Head of caudate nucleus (tissue), 42 donors: ENCODE results near the gene CPN1.
"Not testable (repeated sequence)": the region's sequence is repeated elsewhere in the genome, so short reads cannot be mapped to it uniquely, and the experiment has no call there.

ENCODE experiments used
- DNase-seq, 42 donors: peaks; one replicate each; pipeline versions ENCODE4 v3.0.0 to v3.0.0-alpha.2; 2020 to 2021; ENCODE audit warnings: mixed read lengths in 7 of 42
- intact Hi-C: fragments of 100-400 bp; cut with DNase I; formaldehyde crosslinking; loops from one replicate; pipeline ENCODE4 v1.15.0; 2022

The CPN1 gene

DNA sequence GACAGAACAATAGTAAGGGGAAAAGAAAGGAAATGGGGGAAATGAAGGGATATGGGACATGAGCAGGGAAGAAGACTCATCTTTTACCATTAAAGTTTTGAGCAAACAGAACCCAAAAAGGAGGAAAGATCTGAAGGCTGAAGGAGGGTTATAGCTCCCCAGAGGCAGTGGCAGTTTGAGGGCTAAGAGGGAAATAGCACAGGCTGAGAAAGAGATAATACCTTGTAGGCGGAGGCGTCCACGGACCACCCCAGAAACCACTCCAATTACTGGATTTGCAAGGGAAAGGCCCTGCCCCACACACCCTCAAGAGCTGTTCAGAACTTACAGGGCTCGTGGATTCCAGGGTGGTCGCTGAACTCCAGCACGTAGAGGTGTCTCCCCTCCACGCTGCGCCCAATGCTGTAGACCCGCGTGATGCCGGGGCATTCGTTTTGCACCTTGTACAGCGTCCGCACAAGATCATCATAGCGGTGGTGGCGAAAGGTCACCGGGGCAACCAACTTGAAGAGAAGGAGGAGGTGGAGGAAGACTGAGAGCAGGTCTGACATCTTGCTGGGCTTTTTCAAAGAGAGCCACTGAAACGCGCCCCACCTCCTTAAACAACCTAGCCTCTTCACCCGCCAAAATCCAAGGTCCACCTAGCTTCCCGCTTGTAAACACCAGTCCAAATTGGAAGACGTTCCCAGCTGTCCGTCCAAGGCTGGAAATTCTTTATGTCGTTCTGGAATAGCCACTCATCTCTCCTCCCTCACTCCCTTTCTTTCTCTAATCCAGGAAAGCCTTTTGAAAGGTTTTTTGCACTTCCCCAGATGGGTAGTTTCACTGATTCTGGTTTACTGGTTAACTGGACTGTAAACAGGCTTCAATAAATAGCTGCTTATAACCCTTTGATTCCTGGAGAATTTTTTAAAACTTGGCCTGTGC lies at the start of gene CPN1:
Gene CPN1, minus strand, starts transcription at position 795 of the 927 bp plus-strand sequence. Its CDS starts 244 bp downstream, at position 551.
- no peak for DNase-seq
- intact Hi-C loops = no loop called here

DNA sequence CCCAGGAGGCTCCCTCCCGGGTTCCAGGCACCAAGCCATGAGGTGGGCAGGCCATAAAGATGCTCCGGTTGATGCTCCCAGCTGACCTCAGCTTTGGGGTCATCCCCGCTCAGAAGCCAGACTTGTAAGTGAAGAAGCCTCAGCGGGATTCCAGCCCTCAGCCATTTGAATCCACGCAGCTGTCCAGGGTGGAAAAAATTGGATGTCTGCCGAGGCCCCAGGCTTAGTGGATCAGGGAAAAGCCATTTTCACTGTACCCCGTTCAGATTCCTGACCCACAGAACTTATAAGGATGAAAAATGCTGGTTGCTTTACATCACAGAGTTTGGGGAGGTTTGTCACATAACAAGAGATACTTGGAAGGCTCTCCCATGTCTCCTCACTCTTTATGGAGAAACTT lies 49.2 kb upstream of the CPN1 start:
- intact Hi-C loops = no loop called here
- DNase-seq = no peak

DNA sequence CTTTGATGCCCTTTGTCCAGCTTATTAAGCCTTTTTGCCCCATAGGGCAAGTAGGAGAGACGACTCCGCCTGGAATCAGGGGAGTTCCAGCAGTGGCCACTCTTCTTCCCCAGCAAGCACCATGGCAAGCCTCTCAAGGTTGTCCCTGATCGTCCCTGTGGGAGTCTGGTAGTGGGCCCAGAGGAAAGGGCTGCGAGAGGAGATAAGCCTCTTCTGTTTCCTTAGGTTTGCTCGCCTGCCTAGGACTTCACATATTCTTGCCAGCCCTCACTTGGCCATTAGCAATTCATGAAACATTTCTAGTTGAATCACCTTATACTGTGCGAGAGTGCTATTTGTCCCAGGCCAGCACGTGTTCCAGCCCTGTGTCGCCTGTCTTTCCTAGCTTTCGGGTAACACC lies 47.8 kb upstream of the CPN1 start:
- DNase-seq = no peak
- intact Hi-C loops = no loop called here

DNA sequence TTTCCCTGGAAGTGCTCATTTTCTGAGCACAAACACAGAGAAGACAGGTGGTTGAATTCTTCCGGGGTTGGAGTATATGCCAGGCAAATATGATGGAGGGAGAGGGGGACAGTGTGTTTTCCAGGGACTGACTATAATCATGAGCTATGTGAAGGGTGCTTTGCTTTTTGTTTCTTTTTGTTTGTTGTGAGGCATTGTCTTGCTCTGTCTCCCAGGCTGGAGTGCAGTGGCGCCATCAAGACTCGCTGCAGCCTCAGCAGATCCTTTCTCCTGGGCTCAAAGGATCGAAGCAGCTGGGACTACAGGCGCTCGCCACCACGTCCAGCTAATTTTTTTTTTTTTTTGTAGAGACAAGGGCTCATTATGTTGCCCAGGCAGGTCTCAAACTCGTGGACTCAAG lies 47.3 kb upstream of the CPN1 start:
- no peak for DNase-seq
- intact Hi-C loops = no loop called here

DNA sequence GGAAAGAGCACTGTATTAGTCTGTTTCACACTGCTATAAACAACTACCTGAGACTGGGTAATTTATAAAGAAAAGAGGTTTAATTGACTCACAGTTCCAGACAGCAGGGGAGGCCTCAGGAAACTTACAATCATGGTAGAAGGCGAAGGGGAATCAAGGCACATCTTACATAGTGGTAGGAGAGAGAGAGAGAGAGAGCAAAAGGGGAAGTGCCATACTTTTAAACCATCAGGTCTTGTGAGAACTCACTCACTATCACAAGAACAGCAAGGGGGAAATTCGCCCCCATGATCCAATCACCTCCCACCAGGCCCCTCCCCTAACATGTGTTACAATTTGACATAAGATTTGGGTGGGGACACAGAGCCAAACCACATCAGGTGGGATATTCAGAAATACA lies 43.7 kb upstream of the CPN1 start:
- DNase-seq, intact Hi-C loops: not testable (repeated sequence)

DNA sequence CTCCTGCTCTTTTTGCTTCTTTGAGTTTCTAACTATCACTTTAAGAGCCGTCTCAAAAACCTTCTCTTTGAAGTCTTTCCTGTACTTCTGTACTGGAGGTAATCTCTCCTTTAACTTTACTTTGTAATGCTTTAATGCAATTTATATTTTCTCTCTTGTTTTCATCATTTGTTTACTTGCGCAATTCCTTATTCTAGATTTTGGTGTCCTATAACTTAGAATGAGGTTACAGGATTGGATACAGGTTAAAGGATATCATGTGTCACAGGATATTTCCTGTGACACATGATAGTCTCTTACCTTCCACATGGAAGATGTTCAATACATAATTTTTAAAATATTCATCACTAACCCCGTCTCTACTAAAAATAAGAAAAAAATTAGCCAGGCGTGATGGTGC lies 42.4 kb upstream of the CPN1 start:
- no peak for DNase-seq
- intact Hi-C loops = no loop called here

DNA sequence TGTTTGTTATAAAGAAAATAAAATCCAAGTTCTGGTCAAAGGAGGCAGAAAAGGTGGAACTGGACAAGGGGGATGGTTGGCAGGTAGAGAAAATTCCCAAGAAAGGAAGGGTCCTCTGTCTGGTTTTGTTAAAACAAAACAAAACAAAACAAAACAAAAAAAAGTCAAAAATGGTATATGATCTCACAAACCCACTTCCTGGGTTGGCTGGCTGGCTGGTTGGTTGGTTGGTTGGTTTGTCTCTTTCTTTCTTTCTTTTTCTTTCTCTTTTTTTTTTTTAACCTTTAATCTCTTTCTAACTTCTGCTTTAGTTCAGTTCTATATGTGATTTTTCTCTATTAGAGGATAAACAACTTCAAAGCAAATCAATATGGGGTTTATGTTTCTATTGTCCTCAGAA lies 41.1 kb upstream of the CPN1 start:
- intact Hi-C loops = no loop called here
- no peak for DNase-seq

DNA sequence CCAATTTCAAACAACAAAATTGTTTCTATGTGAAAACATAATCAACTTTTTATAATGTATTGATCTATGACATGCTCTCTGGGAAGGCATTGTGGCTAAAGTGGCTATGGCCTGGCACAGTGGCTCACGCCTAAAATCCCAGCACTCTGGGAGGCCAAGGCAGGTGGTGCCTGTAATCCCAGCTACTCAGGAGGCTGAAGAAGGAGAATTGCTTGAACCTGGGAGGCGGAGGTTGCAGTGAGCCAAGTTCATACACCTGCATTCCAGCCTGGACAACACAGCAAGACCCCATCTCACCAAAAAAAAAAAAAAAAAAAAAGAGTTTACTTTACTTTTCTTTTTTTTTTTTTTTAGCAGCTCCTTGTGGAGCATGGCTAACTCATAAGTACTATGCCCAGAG lies 38.9 kb upstream of the CPN1 start:
- intact Hi-C loops = no loop called here
- no peak for DNase-seq

DNA sequence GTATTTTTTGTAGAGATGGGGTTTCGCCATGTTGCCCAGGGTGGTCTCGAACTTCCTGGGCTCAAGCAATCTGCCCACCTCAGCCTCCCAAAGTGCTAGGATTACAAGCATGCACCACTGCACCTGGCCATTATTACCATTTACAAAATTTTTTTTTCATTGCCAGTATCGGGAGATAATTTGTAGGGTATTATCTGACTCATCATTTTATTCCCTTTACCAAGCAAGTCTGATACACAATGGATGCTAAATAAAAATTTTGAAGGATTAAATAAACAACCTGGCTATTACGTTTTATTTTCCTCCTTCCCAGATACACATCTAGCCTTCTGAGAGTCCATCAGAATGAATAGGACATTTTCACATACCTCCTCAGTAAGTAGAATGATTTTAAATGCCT lies 38.1 kb upstream of the CPN1 start:
- intact Hi-C loops = no loop called here
- no peak for DNase-seq

DNA sequence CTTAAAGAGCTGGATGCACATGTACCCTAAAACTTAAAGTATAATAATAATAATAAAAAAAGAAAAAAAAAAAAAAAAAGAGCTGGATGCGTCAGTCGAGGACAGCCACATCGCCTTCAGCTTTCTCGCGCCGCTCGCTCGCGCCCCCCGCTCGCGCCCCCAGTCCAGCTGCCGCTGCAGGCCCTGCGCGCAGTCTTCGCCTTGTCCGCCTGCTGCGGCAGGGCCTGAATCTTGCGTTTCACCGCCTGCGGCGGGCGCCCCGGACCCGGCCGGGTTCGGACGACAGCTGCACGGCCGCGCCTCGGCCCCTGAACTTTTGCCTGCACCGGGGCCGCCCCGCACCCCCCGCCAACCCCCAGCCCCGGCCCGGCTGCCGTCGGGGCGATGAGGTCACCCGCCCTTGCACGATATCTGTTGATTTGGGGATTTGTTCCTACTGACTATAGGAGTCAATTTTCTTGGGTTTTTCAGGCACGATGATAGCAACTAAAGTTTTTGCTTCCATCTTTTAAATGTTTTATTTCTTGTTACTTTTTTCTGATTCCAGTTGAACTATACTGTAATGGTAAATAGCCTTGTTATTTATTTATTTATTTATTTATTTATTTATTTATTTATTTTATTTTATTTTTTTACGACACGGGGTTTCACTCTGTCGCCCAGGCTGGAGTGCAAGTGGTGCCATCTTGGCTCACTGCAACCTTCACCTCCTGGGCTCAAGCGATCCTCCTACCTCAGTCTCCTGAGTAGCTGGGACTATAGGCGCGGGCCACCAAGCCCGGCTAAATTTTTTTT lies 33.5 kb upstream of the CPN1 start:
- intact Hi-C loops = no loop called here
- peak in 1 of 42 donors; percentile 8 for DNase-seq

DNA sequence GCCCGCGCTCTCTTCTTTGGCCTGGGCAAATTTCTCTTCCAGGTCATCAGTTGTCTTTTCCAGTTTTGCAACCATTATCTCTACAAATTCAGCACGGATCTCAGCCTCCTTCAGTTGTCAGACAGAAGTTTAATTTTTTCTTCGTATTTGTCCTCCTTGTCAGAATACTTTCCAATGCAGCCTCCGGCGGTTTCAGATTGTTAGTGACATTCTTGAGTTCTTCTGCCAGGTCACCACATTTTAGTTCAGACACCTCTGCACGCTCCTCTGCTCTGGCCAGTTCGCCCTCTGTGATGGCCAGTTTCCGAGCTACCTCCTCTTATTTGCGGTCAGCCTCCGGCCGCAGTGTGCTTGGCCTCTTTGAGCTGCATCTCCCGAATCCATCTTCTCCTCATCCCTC lies 32.8 kb upstream of the CPN1 start:
- no peak for DNase-seq
- intact Hi-C loops = no loop called here

DNA sequence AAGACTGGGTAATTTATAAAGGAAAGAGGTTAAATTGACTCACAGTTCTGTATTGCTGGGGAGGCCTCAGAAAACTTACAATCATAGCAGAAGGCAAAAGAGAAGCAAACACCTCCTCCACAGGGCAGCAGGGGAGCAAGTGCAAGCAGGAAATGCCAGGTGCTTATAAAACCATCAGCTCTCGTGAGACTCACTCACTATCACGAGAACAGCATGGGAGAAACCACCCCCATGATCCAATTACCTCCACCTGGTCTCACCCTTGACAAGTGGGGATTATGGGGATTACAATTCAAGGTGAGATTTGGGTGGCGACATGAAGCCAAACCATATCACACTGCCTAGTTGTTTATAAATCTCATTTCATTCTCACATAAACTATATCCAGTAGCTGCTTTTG lies 28.0 kb upstream of the CPN1 start:
- intact Hi-C loops = no loop called here
- no peak for DNase-seq

DNA sequence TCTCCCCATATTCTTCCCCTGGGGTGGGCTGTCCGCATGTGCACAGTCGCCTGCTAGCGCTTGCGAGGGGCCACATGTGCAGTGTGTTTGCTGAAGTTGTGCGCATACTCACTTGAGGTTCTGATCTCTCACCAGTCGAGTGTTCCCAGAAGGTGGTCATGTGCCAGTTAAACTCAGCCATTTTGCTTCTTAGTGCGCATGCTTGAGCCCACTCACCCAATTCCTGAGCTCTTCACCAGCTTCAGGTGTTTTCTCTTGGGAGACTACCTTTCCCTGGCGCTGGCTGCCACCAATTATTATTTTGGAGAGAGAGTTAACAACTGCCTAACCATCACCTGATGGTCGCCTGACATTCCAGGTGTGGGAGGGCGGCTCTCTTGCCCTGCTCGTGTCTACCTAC lies 25.2 kb upstream of the CPN1 start:
- intact Hi-C loops = no loop called here
- DNase-seq = no peak

DNA sequence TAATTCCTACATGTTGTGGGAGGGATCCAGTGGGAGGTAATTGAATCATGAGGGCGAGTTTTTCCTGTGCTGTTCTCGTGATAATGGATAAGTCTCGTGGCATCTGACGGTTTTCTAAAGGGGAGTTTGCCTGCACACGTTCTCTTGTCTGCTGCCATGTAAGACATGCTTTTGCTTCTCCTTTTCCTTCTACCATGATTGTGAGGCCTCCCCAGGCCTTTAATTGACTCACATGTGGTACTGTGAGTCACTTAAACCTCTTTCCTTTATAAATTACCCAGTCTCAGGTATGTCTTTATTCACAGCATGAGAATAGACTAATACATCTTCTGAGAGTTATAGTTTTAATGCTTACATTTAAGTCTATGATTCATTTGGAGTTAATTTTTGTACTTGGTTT lies 22.6 kb upstream of the CPN1 start:
- no peak for DNase-seq
- intact Hi-C loops = no loop called here

DNA sequence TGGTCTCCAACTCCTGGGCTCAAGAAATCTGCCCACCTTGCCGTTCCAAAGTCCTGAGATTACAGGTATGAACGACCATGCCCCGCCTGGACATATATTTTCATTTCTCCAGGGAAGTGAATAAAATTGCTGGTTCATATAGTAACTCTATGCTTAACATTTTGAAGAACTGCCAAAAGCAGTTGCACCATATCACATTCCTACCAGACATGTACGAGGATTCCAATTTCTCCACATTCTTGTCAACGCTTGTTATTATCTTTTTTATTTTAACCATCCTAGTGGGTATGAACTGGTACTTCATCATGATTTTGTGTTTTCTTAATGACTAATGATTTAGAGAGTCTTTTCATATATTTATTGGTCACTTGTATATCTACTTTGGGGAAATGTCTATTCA lies 21.9 kb upstream of the CPN1 start:
- DNase-seq = no peak
- intact Hi-C loops = no loop called here

DNA sequence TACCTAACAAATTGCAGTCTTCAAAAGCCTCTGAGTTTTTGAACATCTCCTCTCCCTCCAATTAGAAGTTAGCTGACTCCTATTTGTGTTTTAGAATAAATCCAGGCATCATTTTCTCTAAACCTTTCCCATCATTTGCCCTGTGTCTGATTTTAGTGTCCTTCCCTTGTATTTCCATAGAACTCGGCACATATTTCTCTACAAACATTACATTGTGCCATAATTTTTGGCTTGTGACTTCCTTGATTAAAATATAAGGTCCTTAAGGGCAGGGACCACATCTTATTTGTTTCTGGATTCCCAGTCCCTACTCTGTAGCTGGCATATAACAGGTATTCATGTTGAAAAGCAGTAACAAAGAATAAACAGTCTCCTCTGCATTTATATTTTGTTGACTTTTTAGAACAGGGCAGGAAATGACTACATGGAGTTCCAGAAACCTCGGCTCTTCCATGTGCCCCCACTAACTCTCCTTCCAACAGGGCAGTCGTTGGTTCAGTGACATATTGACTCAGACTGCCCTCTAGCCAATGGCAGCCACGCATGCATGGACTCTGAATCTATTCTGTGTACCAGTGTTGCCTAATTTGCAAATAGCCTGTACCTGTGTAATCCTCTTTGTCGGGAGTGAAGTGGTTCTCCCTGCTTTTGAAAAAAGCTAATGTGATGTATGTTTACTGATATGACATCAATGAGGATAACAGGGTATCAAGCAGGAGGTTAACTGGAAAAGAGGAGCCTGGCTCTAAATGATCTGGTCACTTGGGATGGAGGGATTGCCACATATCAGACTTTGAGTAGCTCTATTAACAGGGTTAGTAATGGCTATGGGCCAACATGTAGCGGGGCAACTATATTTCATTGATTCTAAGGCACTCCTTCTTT lies 19.8 kb upstream of the CPN1 start:
- intact Hi-C loops = no loop called here
- DNase-seq = no peak

DNA sequence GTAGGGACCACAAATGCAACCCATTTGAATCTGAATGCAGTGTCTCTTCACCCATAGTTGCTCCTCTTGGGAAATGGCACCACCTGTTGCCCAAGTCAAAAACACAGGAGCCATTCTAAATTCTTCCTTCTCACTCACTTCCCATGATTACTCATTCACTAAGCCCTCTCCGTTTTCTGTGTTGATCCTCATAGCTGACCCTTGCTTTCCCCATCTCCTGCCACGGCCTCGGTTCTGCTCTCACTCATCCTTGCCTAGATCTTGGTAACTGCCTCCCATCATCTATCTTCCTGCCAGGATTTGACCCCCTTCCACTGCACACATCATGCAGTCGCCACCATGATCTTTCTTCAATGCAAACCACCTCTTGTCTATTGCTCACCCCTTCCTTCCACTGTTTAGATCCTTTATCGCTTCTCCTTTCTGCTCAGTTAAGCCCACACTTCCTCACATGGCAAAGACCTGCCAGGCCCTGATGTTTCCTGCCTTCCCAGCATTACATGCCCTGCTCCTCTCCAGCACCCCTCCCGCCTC lies 19.0 kb upstream of the CPN1 start:
- no peak for DNase-seq
- intact Hi-C loops = no loop called here

DNA sequence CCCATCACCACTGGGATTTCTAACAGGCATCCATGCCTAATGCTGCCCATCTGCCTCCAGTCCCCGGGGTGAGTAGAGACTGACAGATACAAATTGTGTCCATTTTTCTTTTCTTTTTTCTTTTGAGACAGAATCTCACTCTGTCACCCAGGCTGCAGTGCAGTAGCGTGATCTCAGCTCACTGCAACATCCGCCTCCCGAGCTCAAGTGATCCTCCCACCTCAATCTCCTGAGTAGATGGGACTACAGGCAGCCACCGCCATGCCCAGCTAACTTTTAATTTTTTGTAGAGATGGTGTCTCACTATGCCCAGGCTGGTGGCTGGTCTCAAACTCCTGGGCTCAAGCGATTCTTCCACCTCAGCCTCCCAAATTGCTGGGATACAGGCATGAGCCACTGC lies 7.6 kb upstream of the CPN1 start:
- peak in 37 of 42 donors; percentile 4 to 69 (median 36) for DNase-seq
- intact Hi-C loops = no loop called here

DNA sequence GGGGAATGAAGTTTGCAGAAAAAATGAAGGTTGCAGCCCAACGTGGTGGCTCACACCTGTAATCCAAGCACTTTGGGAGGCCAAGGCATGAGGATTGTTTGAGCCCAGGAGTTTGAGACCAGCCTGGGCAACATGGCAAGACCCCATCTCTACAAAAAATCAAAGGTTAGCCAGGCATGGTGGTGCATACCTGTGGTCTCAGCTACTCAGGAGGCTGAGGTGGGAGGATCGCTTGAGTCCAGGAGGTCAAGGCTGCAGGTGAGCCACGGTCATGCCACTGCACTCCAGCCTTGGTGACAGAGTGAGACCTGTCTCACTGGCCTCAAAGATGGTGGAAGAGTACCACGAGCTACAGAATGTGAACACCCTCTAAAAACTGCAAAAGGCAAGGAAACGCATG lies 5.0 kb upstream of the CPN1 start:
- DNase-seq, intact Hi-C loops: not testable (repeated sequence)
